Spleen (tissue), 7 donors: ENCODE results near the gene ZSCAN21.

Source experiments
- POLR2A ChIP-seq, 3 donors: fragments of 450-650 bp; IDR thresholded peaks; one replicate each; pipeline ENCODE4 v1.5.1; 2017; ENCODE audit warnings: antibody characterized with exemption in 3 of 3, mild to moderate bottlenecking in 1 of 3
- POLR2AphosphoS5 ChIP-seq, 3 donors: sonication (generic); formaldehyde crosslinking; IDR thresholded peaks; one replicate each; pipeline ENCODE4 v1.5.1; 2017; ENCODE audit warnings: antibody characterized with exemption in 3 of 3
- TF ChIP-seq, protein P1 (sequence below), 11 experiments: fragments of 200-600 bp in 7 of 11; fragments of 450-650 bp in 4 of 11; sonication (generic) in 4 of 11; IDR thresholded peaks in 8 of 11; conservative IDR thresholded peaks in 3 of 11; 1 replicate in 7 of 11; 2 replicates in 4 of 11; pipeline versions ENCODE4 v1.4.0 to v1.8.0; 2016 to 2021; ENCODE audit warnings: antibody characterized with exemption in 11 of 11, inconsistent platforms in 4 of 11, mild to moderate bottlenecking in 1 of 11
- donor health status: DM: no; HTN: no; CAD: no; lungs with moderate emphysema.
- donor health status: DM: no; HTN: no; CAD: no.
- donor health status: DM: no; HTN: no; CAD: no.

DNA sequence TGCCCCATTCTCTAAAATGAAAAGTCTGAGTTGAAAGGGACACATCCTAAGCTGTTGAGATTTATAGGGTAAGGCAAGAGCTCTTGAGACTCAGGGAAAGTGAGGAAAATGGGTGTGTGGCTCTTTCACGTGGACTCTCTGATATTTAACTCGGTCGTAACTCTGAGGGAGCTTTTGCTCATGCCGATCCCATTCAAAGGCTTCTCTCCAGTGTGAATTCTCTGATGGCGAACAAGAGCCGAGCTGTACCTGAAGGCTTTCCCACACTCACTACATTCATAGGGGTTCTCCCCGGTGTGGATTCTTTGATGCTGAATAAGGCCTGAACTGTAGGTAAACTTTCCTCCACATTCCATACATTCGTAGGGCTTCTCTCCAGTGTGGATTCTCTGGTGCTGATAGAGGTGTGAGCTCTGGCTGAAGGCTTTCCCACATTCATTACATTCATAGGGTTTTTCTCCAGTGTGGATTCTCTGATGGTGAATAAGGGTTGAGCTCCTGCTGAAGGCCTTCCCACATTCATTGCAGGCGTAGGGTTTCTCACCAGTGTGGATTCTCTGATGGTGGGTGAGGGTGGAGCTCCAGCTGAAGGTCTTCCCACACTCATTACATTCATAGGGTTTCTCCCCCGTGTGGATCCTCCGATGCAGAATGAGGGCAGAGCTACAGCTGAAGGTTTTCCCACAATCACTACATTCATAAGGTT is 21.6 kb downstream of the ZSCAN21 start:
- TF ChIP-seq, protein P1, sequence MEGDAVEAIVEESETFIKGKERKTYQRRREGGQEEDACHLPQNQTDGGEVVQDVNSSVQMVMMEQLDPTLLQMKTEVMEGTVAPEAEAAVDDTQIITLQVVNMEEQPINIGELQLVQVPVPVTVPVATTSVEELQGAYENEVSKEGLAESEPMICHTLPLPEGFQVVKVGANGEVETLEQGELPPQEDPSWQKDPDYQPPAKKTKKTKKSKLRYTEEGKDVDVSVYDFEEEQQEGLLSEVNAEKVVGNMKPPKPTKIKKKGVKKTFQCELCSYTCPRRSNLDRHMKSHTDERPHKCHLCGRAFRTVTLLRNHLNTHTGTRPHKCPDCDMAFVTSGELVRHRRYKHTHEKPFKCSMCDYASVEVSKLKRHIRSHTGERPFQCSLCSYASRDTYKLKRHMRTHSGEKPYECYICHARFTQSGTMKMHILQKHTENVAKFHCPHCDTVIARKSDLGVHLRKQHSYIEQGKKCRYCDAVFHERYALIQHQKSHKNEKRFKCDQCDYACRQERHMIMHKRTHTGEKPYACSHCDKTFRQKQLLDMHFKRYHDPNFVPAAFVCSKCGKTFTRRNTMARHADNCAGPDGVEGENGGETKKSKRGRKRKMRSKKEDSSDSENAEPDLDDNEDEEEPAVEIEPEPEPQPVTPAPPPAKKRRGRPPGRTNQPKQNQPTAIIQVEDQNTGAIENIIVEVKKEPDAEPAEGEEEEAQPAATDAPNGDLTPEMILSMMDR (IDR thresholded peaks at IDR 0.05 in 8 of 11, conservative IDR thresholded peaks at IDR 0.05 in 3 of 11) = no peak
- TF ChIP-seq POLR2A (IDR thresholded peaks at IDR 0.05) (no peak), POLR2AphosphoS5 (IDR thresholded peaks at IDR 0.05) (no peak)
